Fibroblast of lung (primary cell): ENCODE results near the gene KMT2B. TPM values are rescaled to one million over a fixed set of nuclear protein-coding genes. Genes with fewer than 3 reads are reported as not detected.

Source experiments
- DNase-seq, 2 donors: peaks; one replicate each; pipeline versions ENCODE4 v3.0.0 to v3.0.0-alpha.2; 2010; ENCODE audit warnings: low read depth in 2 of 2
- H2AFZ ChIP-seq: 2 replicates; pipeline ENCODE4 v1.5.1; 2012; ENCODE audit warnings: low read length, control low read depth, inconsistent platforms
- H3K27ac ChIP-seq: 2 replicates; pipeline ENCODE4 v1.5.1; 2011; ENCODE audit warnings: low read length, control low read depth; ENCODE audit not compliant: insufficient read depth
- H3K27me3 ChIP-seq: 2 replicates; pipeline ENCODE4 v1.5.1; 2011; ENCODE audit warnings: mild to moderate bottlenecking, low read length; ENCODE audit not compliant: control insufficient read depth, insufficient read depth
- H3K36me3 ChIP-seq: 2 replicates; pipeline ENCODE4 v1.5.1; 2011; ENCODE audit warnings: low read length; ENCODE audit not compliant: control insufficient read depth, insufficient read depth
- H3K4me1 ChIP-seq: 2 replicates; pipeline ENCODE4 v1.5.1; 2011; ENCODE audit warnings: low read length; ENCODE audit not compliant: control insufficient read depth, insufficient read depth; ENCODE audit errors: extremely low read depth
- H3K4me2 ChIP-seq: 2 replicates; pipeline ENCODE4 v1.5.1; 2011; ENCODE audit warnings: low read length, control low read depth; ENCODE audit not compliant: insufficient read depth; ENCODE audit errors: extremely low read depth
- H3K4me3 ChIP-seq, 4 experiments: fragments of 200-600 bp in 1 of 4; sonication (generic) in 1 of 4; replicated peaks in 1 of 4; 2 replicates each; pipeline ENCODE4 v1.5.1; 2011 to 2016; ENCODE audit warnings: low read length in 4 of 4, low read depth in 3 of 4, mild to moderate bottlenecking in 3 of 4, control low read depth in 2 of 4, inconsistent platforms in 1 of 4, mixed read lengths in 1 of 4; ENCODE audit not compliant: insufficient read depth in 1 of 4; ENCODE audit errors: control extremely low read depth in 1 of 4
- H3K79me2 ChIP-seq: 2 replicates; pipeline ENCODE4 v1.5.1; 2012; ENCODE audit warnings: mild to moderate bottlenecking, low read length, inconsistent platforms; ENCODE audit not compliant: control insufficient read depth, insufficient read depth
- H3K9ac ChIP-seq: 2 replicates; pipeline ENCODE4 v1.5.1; 2011; ENCODE audit warnings: mild to moderate bottlenecking, low read length, control low read depth; ENCODE audit not compliant: insufficient read depth
- H3K9me3 ChIP-seq: 2 replicates; pipeline ENCODE4 v1.5.1; 2012; ENCODE audit warnings: low read depth, low read length; ENCODE audit not compliant: control insufficient read depth, insufficient read depth
- H4K20me1 ChIP-seq: 2 replicates; pipeline ENCODE4 v1.5.1; 2011; ENCODE audit warnings: low read length; ENCODE audit not compliant: control insufficient read depth, insufficient read depth; ENCODE audit errors: extremely low read depth
- CTCF ChIP-seq, 2 donors: IDR thresholded peaks in 1 of 2; conservative IDR thresholded peaks in 1 of 2; 1 replicate in 1 of 2; 2 replicates in 1 of 2; pipeline ENCODE4 v1.5.1; 2011 to 2012; ENCODE audit warnings: low read length in 2 of 2, control low read depth in 1 of 2, inconsistent platforms in 1 of 2, low read depth in 1 of 2, mild to moderate bottlenecking in 1 of 2
- EZH2 ChIP-seq: IDR thresholded peaks from 2 replicates; pipeline ENCODE4 v1.5.1; 2012; ENCODE audit warnings: low read length, control low read depth, mild to moderate bottlenecking; ENCODE audit errors: missing control alignments
- polyA plus RNA-seq, 2 donors: library from polyadenylated mRNA; depleted of rRNA in 1 of 2; stranded (reverse) in 1 of 2; unstranded in 1 of 2; fragments of >200 nt; gene quantifications; 2 replicates each; pipeline ENCODE4 v1.2.1, GENCODE V29; 2011 to 2012; ENCODE audit warnings: missing spikeins in 1 of 2
- total RNA-seq: library from RNA; depleted of rRNA; stranded (reverse); fragments of >200 nt; gene quantifications from 2 replicates; pipeline ENCODE4 v1.2.1, GENCODE V29; 2014

The KMT2B gene
- total and polyA plus RNA-seq, 2 donors (not counting 1 experiment from before 2014, with no cell fraction given) = 5.4 to 7.4 TPM

GRCh38 chr19:35734889-35735288, 17.1 kb downstream of the KMT2B start:
- Histone ChIP-seq H3K4me3 (no peak overlapping the region), H3K27ac (no peak overlapping the region), H3K36me3 (peaks cover 48% of the 10 kb centered on the region), H3K4me2 (no peak overlapping the region), H4K20me1 (no peaks in the 10 kb centered on the region), H3K9me3 (no peaks in the 10 kb centered on the region), H3K4me1 (peaks cover 1% of the 10 kb centered on the region), H3K27me3 (no peaks in the 10 kb centered on the region), H2AFZ (no peak overlapping the region), H3K9ac (no peak overlapping the region), H3K79me2 (no peaks in the 10 kb centered on the region)
- DNase-seq = no peak
- TF ChIP-seq CTCF (conservative IDR thresholded peaks at IDR 0.05 in 1 of 2, IDR thresholded peaks at IDR 0.05 in 1 of 2; ENCODE audit: low read depth in 1 of 2, low read length in 2 of 2) (no peak), EZH2 (no peak)

GRCh38 chr19:35736913-35737886, 19.4 kb downstream of the KMT2B start:
- no peaks in the 10 kb centered on the region for H3K9me3 ChIP-seq
- H3K27me3 ChIP-seq = no peaks in the 10 kb centered on the region
- peaks cover 32% of the 10 kb centered on the region for H3K36me3 ChIP-seq
- H3K4me1 ChIP-seq = peaks cover 6% of the 10 kb centered on the region
- no peaks in the 10 kb centered on the region for H4K20me1 ChIP-seq
- H3K9ac ChIP-seq = no peak overlapping the region
- H3K79me2 ChIP-seq = no peaks in the 10 kb centered on the region
- H3K27ac ChIP-seq = no peak overlapping the region
- no peak overlapping the region for H3K4me2 ChIP-seq
- no peak overlapping the region for H3K4me3 ChIP-seq
- TF ChIP-seq EZH2 (no peak), CTCF (conservative IDR thresholded peaks at IDR 0.05 in 1 of 2, IDR thresholded peaks at IDR 0.05 in 1 of 2; ENCODE audit: low read depth in 1 of 2, low read length in 2 of 2) (peak in 1 of 2 donors; percentile 9)
- no peak overlapping the region for H2AFZ ChIP-seq
- DNase-seq = no peak

GRCh38 chr19:35738021-35738886, 20.5 kb downstream of the KMT2B start:
- Histone ChIP-seq H3K4me3 (no peak overlapping the region), H2AFZ (no peak overlapping the region), H3K79me2 (no peaks in the 10 kb centered on the region), H3K27me3 (no peaks in the 10 kb centered on the region), H3K9me3 (no peaks in the 10 kb centered on the region), H3K36me3 (peaks cover 27% of the 10 kb centered on the region), H3K4me2 (no peak overlapping the region), H3K9ac (no peak overlapping the region), H4K20me1 (no peaks in the 10 kb centered on the region), H3K4me1 (peaks cover 6% of the 10 kb centered on the region), H3K27ac (no peak overlapping the region)
- TF ChIP-seq CTCF (conservative IDR thresholded peaks at IDR 0.05 in 1 of 2, IDR thresholded peaks at IDR 0.05 in 1 of 2; ENCODE audit: low read depth in 1 of 2, low read length in 2 of 2) (no peak), EZH2 (no peak)
- DNase-seq = no peak
